ENCODE results near the gene GIT1. TPM values are rescaled to one million over a fixed set of nuclear protein-coding genes. Genes with fewer than 3 reads are reported as not detected.

The GIT1 gene, protein sequence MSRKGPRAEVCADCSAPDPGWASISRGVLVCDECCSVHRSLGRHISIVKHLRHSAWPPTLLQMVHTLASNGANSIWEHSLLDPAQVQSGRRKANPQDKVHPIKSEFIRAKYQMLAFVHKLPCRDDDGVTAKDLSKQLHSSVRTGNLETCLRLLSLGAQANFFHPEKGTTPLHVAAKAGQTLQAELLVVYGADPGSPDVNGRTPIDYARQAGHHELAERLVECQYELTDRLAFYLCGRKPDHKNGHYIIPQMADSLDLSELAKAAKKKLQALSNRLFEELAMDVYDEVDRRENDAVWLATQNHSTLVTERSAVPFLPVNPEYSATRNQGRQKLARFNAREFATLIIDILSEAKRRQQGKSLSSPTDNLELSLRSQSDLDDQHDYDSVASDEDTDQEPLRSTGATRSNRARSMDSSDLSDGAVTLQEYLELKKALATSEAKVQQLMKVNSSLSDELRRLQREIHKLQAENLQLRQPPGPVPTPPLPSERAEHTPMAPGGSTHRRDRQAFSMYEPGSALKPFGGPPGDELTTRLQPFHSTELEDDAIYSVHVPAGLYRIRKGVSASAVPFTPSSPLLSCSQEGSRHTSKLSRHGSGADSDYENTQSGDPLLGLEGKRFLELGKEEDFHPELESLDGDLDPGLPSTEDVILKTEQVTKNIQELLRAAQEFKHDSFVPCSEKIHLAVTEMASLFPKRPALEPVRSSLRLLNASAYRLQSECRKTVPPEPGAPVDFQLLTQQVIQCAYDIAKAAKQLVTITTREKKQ
- total RNA-seq (2016; rRNA removed; fragmentation: Illumina TruSeq; extraction: Trizol) (12.9 and 14.2 TPM in 2 replicates), polyA plus RNA-seq (2011; rRNA removed) (30.8 and 31.5 TPM in 2 replicates), polyA minus RNA-seq (2011; rRNA and poly(A)+ RNA removed; ENCODE audit: low replicate concordance) (51.4 and 110 TPM in 2 replicates), Bru-seq, nascent RNA (percentile 50 among the genes with signal in this experiment), BruChase-seq, experiment 1, labeled RNA remaining after a 6-hour chase (percentile 74 among the genes with signal in this experiment), BruChase-seq, experiment 2, labeled RNA remaining after a 2-hour chase (percentile 59 among the genes with signal in this experiment)
- 6.7 and 9.1 TPM in 2 replicates for total RNA-seq (2016; cell fraction: cytosol; rRNA removed; fragmentation: Illumina TruSeq; extraction: Trizol; ENCODE audit: low read depth)
- total RNA-seq (2016; cell fraction: insoluble cytoplasmic fraction; rRNA removed; fragmentation: Illumina TruSeq; extraction: Trizol) = 11.3 and 13.5 TPM in 2 replicates
- total RNA-seq (2016; cell fraction: membrane; rRNA removed; fragmentation: Illumina TruSeq; extraction: Trizol) = 23.5 and 27.1 TPM in 2 replicates
- total RNA-seq (2016; cell fraction: nucleus; rRNA removed; fragmentation: Illumina TruSeq; extraction: Trizol) = 11.7 and 17.3 TPM in 2 replicates
- 17.1 and 24.2 TPM in 2 replicates for polyA plus RNA-seq (2011; cell fraction: cytosol; rRNA removed)
- polyA plus RNA-seq (2011; cell fraction: nucleus; rRNA removed) = 56.8 and 69.2 TPM in 2 replicates
- 15.9 and 22.4 TPM in 2 replicates for polyA plus RNA-seq (2012)
- 12.0 and 13.0 TPM in 2 replicates for polyA plus RNA-seq (2016; cell fraction: cytosol; fragmentation: Illumina TruSeq; extraction: Trizol; ENCODE audit: low read depth)
- 17.0 and 22.9 TPM in 2 replicates for polyA plus RNA-seq (2016; cell fraction: insoluble cytoplasmic fraction; fragmentation: Illumina TruSeq; extraction: Trizol; ENCODE audit: low read depth)
- 26.3 and 34.9 TPM in 2 replicates for polyA plus RNA-seq (2016; cell fraction: membrane; fragmentation: Illumina TruSeq; extraction: Trizol; ENCODE audit: low read depth)
- polyA plus RNA-seq (2016; cell fraction: nucleus; fragmentation: Illumina TruSeq; extraction: Trizol; ENCODE audit: insufficient read depth, low read depth) = 31.9 and 33.9 TPM in 2 replicates
- 17.5 and 20.2 TPM in 2 replicates for polyA minus RNA-seq (2011; cell fraction: cytosol; rRNA and poly(A)+ RNA removed)
- polyA minus RNA-seq (2011; cell fraction: nucleus; rRNA and poly(A)+ RNA removed) = 22.8 and 25.5 TPM in 2 replicates
- long read RNA-seq, experiment 1, partial matches to known transcripts = 4 of 9 reads
- long read RNA-seq, experiment 1, other reads (novel, unspliced or antisense) = 5 of 9 reads
- long read RNA-seq, experiment 2, transcript GIT1-201 (20 exons, 3,768 nt) = major isoform, 26 of 69 reads
- long read RNA-seq, experiment 2, partial matches to known transcripts = 11 of 69 reads
- long read RNA-seq, experiment 2, other reads (novel, unspliced or antisense) = 30 of 69 reads

DNA sequence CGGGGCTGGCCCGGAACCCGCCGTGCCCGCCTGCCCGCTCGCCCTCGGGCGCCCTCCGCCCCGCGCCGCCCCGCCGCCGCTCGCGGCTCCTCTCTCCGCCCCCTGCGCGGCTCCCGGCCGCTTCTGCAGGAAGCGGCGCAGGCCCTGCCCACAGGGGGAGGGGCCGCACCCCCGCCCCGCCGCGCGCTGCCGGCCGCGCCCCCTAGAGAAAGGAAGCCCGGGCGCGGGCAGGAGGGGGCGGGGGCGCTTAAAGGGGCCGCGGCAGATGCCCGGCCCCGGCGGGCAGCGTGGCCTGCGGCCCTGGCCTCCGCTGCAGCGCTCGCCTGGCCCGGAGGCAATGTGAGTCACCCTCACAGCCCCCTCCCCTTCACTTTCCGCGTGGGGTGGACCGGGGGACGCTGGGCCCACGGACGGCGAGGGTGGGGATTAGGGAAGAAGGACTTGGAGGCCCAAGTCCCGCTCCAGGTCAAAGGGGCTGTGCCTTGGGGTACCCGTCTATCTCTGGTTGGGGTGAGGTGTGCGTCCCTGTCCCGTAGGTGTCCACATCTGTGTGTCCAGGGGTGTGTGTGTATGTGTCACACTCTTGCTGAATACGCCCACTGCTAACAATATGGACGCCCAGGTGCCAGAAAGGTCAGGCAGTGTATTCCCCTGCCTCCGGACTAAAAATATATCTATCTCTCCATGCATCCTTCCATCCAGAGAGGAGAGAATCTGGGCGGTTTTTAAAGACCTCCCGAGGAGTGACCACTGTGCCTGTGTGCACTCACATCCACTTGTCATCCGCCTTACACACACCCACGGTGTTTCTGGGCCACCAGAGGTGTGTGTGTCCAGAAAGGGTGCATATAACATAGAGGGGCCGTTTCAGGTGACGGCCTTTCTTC lies at the start of gene GIT1:
GIT1 (minus strand) TSS at position 125 of the 887 bp plus-strand sequence. CDS start 270 bp downstream, outside the sequence.
- intact Hi-C loops (cut with micrococcal nuclease; ENCODE audit: unreplicated experiment) (loop anchor here (2.0 to 10.0 kb wide), 2 partner anchors 15 to 215 kb away; no protein-coding TSS in a partner anchor), in situ Hi-C loops (cut with HindIII; ENCODE audit: extremely low pct_ligation_motif_present, low pct_unique_long_range_greater_than_20kb) (no loop called here)
- ATAC-seq = peak; percentile 49
- Histone ChIP-seq H4K20me1 (ENCODE audit: insufficient read depth, low read length) (peaks cover 14% of the 10 kb centered on the region; the same call in 1 of the 2 replicates), H3K9ac (ENCODE audit: insufficient read depth, low read depth, low read length) (peak within 1 kb of the TSS; percentile 73), H3K4me2 (ENCODE audit: low read depth, low read length) (peak within 1 kb of the TSS; percentile 93), H2AFZ (ENCODE audit: low read length) (peak within 1 kb of the TSS; percentile 66), H3K27me3 (ENCODE audit: control insufficient read depth in 1 of 2, insufficient read depth in 2 of 2, low read length in 2 of 2) (peaks cover 1 to 9% of the 10 kb centered on the region in 2 experiments; a peak in 3 of 5 replicates), H3K4me3 (replicated peaks in 1 of 3; ENCODE audit: insufficient read depth in 1 of 3, low read depth in 2 of 3, low read length in 3 of 3) (peak within 1 kb of the TSS; percentile 70 to 98 (median 91)), H3K27ac (ENCODE audit: extremely low read length, insufficient read depth, low read length) (peak within 1 kb of the TSS; percentile 62), H3K9me3 (ENCODE audit: low read length) (no peaks in the 10 kb centered on the region), H3K4me1 (ENCODE audit: insufficient read depth, low read length) (peaks cover 58% of the 10 kb centered on the region), H3K79me2 (ENCODE audit: insufficient read depth, low read length) (peaks cover 23% of the 10 kb centered on the region), H3K36me3 (replicated peaks in 1 of 2; ENCODE audit: control insufficient read depth in 1 of 2, insufficient read depth in 2 of 2, low read length in 2 of 2) (no peaks in the 10 kb centered on the region)
- DNase-seq (ENCODE audit: low spot score) = peak; percentile 70
- FAIRE-seq = no peak
- WGBS (ENCODE audit: low lambda C conversion rate) = 8% methylated on average over 5 of the region's 70 CpGs
- no TSS peak for BruUV-seq (replicated peaks)
- POLR2A ChIA-PET = no interaction called here
- CTCF ChIA-PET (ENCODE audit: low intra/inter-chr PET ratio, low total read pairs) = interaction anchor here (2.7 kb wide), 1 partner anchor 220 kb away, joined by 10 read pairs; no protein-coding TSS in a partner anchor
- no peak for TF ChIP-seq RCOR2 (CRISPR knock-in tag; IDR thresholded peaks at IDR 0.05)
- TF ChIP-seq ZNF660 (CRISPR knock-in tag; IDR thresholded peaks at IDR 0.05; ENCODE audit: borderline replicate concordance, low read depth) = no peak
- TF ChIP-seq BHLHE40 (IDR thresholded peaks at IDR 0.05; ENCODE audit: low read length) = no peak
- TF ChIP-seq BORCS8-MEF2B (CRISPR knock-in tag; IDR thresholded peaks at IDR 0.05) = no peak
- TF ChIP-seq ZSCAN30 (CRISPR knock-in tag; IDR thresholded peaks at IDR 0.05) = no peak
- TF ChIP-seq, protein P1, sequence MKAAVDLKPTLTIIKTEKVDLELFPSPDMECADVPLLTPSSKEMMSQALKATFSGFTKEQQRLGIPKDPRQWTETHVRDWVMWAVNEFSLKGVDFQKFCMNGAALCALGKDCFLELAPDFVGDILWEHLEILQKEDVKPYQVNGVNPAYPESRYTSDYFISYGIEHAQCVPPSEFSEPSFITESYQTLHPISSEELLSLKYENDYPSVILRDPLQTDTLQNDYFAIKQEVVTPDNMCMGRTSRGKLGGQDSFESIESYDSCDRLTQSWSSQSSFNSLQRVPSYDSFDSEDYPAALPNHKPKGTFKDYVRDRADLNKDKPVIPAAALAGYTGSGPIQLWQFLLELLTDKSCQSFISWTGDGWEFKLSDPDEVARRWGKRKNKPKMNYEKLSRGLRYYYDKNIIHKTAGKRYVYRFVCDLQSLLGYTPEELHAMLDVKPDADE (CRISPR knock-in tag; IDR thresholded peaks at IDR 0.05) = 0 out of 2 replicates have a peak, but pooled peaks have one; percentile 6
- TF ChIP-seq MED13 (CRISPR knock-in tag; IDR thresholded peaks at IDR 0.05) = no peak
- no peak for TF ChIP-seq FOXA3 (CRISPR knock-in tag; IDR thresholded peaks at IDR 0.05)
- TF ChIP-seq, protein P2, sequence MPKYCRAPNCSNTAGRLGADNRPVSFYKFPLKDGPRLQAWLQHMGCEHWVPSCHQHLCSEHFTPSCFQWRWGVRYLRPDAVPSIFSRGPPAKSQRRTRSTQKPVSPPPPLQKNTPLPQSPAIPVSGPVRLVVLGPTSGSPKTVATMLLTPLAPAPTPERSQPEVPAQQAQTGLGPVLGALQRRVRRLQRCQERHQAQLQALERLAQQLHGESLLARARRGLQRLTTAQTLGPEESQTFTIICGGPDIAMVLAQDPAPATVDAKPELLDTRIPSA (CRISPR knock-in tag; IDR thresholded peaks at IDR 0.05; ENCODE audit: borderline replicate concordance) = no peak
- no peak for TF ChIP-seq THYN1 (CRISPR knock-in tag; IDR thresholded peaks at IDR 0.05; ENCODE audit: borderline replicate concordance, low read depth)
